IPS-20b (cell line): ENCODE data around the gene CRTAP.
"Not testable (repeated sequence)": the region's sequence is repeated elsewhere in the genome, so short reads cannot be mapped to it uniquely, and the experiment has no call there.

Experiments
- H3K27ac ChIP-seq: one replicate; pipeline ENCODE4 v1.5.1; 2013; ENCODE audit warnings: low read length
- H3K27me3 ChIP-seq: 2 replicates; pipeline ENCODE4 v1.6.1; 2013; ENCODE audit warnings: mild to moderate bottlenecking, low read length, inconsistent platforms; ENCODE audit not compliant: insufficient read depth
- H3K36me3 ChIP-seq: 2 replicates; pipeline ENCODE4 v1.6.1; 2013; ENCODE audit warnings: low read depth, mild to moderate bottlenecking, inconsistent platforms, low read length, moderate library complexity; ENCODE audit not compliant: insufficient read depth
- H3K4me1 ChIP-seq: 2 replicates; pipeline ENCODE4 v1.6.1; 2013; ENCODE audit warnings: mild to moderate bottlenecking, control low read depth, inconsistent platforms, low read length, moderate library complexity; ENCODE audit not compliant: insufficient read depth
- H3K4me3 ChIP-seq: 2 replicates; pipeline ENCODE4 v1.5.1; 2013; ENCODE audit warnings: mild to moderate bottlenecking, low read length, inconsistent platforms
- H3K9ac ChIP-seq: 2 replicates; pipeline ENCODE4 v1.6.1; 2013; ENCODE audit warnings: low read depth, mild to moderate bottlenecking, inconsistent platforms, low read length, moderate library complexity
- H3K9me3 ChIP-seq: 2 replicates; pipeline ENCODE4 v1.6.1; 2013; ENCODE audit warnings: mild to moderate bottlenecking, low read depth, low read length, inconsistent platforms; ENCODE audit not compliant: insufficient read depth

The CRTAP gene

DNA sequence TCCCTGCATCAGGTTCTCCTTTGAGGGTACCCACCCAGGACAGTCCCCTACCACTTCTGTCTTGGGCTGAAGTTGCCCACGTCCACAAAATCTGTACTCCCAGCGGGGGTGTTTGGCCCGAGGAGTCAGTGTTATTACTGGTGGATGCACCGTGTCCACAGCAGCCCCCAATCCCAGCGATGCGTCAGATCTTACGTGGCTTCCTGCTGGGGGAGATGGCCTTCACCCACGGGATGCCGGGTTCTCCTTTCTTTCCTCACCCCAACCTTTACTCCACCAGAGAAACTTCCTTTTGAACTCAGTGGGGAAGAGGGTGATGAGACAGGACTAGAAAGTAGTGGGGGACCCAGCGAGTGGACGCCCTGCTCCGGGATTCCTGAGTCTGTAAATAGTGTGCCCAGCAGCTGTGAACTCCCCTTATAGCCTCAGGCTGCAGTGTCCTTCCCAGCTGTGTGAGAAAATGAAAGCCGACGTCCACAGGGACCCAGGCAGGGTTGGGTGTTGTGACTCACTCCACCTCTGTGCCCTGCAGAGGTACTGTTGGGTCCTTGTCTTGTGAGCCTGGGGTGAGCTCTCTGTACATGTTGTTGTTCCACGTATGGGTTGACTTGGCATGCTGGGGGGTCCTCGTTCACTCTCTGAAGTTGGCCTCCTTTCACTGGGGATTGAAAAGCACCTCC, 31.5 kb downstream of the CRTAP start:
- Histone ChIP-seq H3K27ac (no peak overlapping the region), H3K4me3 (no peak overlapping the region), H3K9me3 (no peaks in the 10 kb centered on the region), H3K4me1 (no peaks in the 10 kb centered on the region), H3K27me3 (no peaks in the 10 kb centered on the region), H3K36me3 (0 out of 2 replicates have a peak, but pooled peaks cover 9% of the 10 kb centered on the region), H3K9ac (no peak overlapping the region)

DNA sequence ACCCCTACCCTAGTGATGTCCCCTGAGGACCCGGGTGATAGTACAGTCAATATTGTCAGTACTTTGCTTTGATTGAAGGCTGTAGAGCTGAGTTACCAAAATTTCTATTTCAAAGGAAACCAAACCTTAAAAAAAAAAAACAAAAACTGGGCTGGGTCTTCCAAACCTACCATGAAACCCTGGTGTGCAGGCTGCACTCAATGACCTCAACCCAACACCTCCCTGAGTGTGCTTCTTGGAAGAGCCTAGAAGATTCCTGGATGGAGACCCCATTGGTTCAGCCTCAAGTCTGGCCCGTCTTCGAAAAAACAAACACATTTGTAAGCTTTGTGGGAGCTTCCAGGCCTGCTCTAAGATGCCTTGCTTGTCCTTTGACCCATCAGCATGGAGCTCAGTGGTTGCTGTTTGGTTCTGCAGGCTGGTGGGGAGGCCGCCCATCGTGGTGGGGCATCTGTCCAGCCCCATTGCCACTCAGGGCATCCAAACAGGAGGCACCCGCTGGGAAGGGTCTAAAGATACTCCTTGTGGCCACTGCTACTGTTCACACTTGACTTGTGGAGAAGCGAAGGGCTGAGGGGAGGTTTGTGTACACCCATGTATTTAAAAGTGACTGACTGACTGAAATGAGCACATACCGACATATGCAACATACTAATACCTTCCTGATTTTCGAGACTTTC, 32.2 kb downstream of the CRTAP start:
- Histone ChIP-seq H3K9ac (no peak overlapping the region), H3K36me3 (0 out of 2 replicates have a peak, but pooled peaks cover 9% of the 10 kb centered on the region), H3K27ac (no peak overlapping the region), H3K4me3 (no peak overlapping the region), H3K27me3 (no peaks in the 10 kb centered on the region), H3K9me3 (no peaks in the 10 kb centered on the region), H3K4me1 (no peaks in the 10 kb centered on the region)

DNA sequence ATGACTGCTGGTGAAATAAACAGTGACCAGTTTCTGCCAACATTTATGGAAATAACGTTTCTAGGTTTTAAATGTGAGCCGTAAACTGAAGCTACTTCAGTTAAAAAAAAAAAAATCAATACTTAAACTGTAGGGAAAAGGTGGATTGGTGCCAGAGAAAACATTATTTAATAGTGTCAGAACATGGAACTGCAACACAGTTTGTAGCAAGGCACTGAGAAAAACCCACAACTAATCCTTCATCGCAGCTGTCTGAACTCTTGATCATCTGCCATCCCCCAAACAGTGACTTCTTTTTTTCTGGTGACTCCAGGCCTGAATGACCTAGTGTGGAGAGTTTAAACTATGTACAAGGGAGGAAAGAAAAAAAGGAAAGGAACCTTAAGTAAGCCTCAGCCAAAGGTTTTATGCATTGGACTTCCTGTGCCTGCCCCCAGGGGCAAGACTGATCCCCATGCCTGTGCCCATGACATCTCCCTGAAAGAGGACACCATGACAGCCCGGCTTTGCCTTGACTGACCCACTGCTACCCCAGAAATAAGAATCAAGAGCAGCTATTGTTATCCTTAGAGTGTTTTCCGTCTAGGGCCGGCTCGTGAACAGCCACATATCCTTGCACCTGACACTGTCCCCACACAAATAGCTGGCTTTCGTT, 33.1 kb downstream of the CRTAP start:
- H3K9ac ChIP-seq = no peak overlapping the region
- no peaks in the 10 kb centered on the region for H3K9me3 ChIP-seq
- no peaks in the 10 kb centered on the region for H3K4me1 ChIP-seq
- no peaks in the 10 kb centered on the region for H3K27me3 ChIP-seq
- no peak overlapping the region for H3K27ac ChIP-seq
- H3K4me3 ChIP-seq = no peak overlapping the region
- 0 out of 2 replicates have a peak, but pooled peaks cover 5% of the 10 kb centered on the region for H3K36me3 ChIP-seq

DNA sequence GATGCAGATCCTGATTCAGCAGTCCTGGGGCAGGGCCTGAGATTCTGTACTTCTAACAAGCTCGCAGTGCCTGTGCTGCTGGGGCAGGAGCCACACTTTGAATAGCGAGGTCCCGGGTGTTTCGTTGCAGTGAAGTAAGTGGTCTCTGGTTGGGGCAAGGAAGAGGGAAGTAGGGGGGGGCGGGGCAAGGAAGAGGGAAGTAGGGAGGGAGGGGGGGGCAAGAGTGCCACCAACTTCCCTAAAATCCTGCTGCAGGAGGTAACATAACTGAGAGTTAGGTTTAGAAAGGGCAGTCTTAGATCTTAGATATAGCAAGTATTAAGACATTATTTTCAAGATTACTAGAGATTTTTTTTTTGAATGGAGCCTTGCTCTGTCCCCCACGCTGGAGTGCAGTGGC, 35.5 kb downstream of the CRTAP start:
- H3K27ac ChIP-seq = no peak overlapping the region
- no peaks in the 10 kb centered on the region for H3K4me1 ChIP-seq
- H3K36me3 ChIP-seq = no peaks in the 10 kb centered on the region
- no peaks in the 10 kb centered on the region for H3K9me3 ChIP-seq
- H3K4me3 ChIP-seq = no peak overlapping the region
- H3K27me3 ChIP-seq = no peaks in the 10 kb centered on the region
- no peak overlapping the region for H3K9ac ChIP-seq

DNA sequence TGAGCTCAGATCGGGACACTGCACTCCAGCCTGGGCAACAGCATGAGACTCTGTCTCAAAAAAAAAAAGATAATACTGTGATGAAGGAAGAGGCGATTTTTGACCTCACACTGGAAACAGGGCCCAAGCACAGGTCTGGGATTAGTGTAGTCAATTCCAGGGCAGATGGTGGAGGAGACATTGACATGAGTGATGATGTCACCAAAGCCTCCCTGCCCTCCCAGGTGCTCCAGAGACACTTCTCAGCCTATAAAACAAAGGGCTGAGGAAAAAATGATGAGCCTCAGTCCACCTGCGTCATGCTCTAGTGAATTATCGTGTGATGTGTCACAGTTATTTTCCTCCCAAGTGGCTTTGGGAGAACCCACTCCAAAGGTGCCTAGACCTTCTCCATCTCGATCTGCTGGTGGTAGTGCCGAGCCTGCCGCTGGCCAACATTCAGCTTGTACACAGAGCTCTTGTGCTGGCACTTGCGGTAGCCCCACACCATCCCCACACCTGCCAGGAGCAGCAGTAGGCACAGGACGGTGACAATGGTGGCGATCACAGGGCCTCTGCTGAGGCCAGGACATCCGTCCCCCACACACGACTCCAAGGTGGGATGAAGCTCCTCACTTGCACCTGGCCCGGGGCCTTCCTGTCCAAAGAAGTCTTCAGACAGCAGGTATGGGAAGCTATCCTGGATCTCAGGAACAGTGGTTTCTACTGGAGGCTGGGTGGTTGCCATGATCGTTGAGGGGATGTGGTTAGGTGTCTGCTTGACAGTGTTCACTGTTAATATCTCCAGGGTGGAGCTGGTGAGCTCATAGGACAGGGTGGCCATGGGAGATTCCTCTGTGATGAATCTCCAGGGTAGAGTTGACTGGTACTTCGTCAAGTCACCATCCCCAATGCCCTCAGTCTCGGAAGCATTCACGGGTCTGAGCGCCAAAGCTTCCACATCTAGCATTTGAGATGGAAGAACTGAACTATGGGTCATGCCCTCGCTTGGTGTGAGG, 38.8 kb downstream of the CRTAP start:
- Histone ChIP-seq H3K9ac (no peak overlapping the region), H3K4me1 (no peaks in the 10 kb centered on the region), H3K4me3 (no peak overlapping the region), H3K27me3 (no peaks in the 10 kb centered on the region), H3K36me3 (no peaks in the 10 kb centered on the region), H3K9me3 (no peaks in the 10 kb centered on the region), H3K27ac (no peak overlapping the region)

DNA sequence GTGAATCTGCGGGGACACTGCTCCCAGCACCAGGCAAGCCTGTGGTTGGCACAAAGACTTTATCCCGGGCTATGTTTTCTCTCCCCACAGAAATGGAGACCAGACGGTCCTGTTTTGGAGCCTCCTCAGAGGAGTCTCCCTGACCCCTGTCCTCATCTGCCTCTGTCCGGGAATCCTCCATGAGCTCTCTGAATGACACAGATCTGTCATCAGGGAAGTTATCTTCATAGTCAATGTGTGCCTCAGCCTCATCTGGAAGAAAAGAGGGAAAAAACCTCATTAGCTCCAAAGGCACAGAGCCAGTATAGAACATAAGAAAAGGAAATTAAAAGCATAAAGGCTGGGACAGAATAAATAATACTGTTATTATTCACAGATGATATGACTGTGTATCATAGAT, 40.0 kb downstream of the CRTAP start:
- no peaks in the 10 kb centered on the region for H3K36me3 ChIP-seq
- H3K9me3 ChIP-seq = no peaks in the 10 kb centered on the region
- no peak overlapping the region for H3K9ac ChIP-seq
- no peak overlapping the region for H3K27ac ChIP-seq
- no peaks in the 10 kb centered on the region for H3K27me3 ChIP-seq
- no peaks in the 10 kb centered on the region for H3K4me1 ChIP-seq
- H3K4me3 ChIP-seq = no peak overlapping the region

DNA sequence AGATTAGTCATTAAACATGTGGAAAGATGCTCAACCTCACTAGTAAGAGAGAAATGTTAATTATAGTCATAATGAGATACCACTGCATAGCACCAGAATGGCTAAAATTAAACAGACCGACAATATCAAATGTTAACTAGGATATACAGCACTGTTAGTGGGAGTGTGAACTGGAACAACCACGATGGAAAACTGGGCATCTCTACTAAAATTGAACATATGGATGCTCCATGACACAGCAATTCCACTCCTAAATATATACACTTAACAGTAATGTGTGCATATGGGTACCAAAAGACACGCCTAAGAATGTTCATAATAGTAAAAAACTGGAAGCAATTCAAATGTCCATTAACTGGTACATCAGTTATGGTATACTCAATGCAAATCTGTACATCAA, 41.5 kb downstream of the CRTAP start:
- Histone ChIP-seq H3K4me1 (no peaks in the 10 kb centered on the region), H3K4me3 (no peak overlapping the region), H3K9me3 (no peaks in the 10 kb centered on the region), H3K36me3 (no peaks in the 10 kb centered on the region), H3K27me3 (no peaks in the 10 kb centered on the region), H3K9ac (no peak overlapping the region), H3K27ac (no peak overlapping the region)

DNA sequence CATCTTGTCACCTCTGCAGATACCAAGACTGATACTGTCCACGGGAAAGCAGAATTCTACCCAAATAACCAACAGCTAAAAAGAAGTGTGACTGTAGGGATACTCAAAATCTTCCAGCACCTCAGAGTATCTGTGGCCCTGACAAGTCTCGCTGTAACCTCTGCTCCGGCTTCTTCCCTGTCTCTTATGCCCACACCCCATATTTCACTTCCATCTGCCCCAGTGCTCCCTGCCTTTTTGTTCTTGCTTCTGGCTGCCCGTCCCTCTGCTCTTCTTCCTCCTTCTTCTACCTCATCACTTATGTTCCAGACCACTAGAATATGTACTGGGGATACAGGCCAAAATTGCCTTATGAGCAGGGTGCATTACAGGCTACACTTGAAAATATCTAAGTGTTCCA, 45.4 kb downstream of the CRTAP start:
- Histone ChIP-seq H3K9me3 (no peaks in the 10 kb centered on the region), H3K27ac (no peak overlapping the region), H3K9ac (no peak overlapping the region), H3K4me3 (no peak overlapping the region), H3K4me1 (no peaks in the 10 kb centered on the region), H3K27me3 (no peaks in the 10 kb centered on the region), H3K36me3 (no peaks in the 10 kb centered on the region)

DNA sequence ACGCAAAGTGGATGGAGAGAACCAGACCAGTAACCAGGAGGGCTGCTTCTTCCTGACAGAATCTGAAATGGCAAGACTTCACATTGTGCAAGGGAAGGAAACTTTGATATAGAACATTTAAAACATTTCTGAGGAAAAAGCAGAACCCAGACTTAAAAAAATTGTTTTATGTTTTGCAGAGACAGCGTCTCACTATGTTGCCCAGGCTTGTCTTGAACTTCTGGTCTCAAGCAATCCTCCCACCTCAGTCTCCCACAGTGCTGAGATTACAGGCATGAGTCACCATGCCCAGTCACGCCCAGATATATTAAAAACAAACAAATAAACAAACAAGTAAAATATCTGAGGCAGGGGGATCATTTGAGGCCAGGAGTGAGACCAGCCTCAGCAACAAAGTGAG, 46.2 kb downstream of the CRTAP start:
- Histone ChIP-seq H3K27ac (no peak overlapping the region), H3K9ac (no peak overlapping the region), H3K4me1 (no peaks in the 10 kb centered on the region), H3K27me3 (no peaks in the 10 kb centered on the region), H3K4me3 (no peak overlapping the region), H3K9me3 (no peaks in the 10 kb centered on the region), H3K36me3 (no peaks in the 10 kb centered on the region)

DNA sequence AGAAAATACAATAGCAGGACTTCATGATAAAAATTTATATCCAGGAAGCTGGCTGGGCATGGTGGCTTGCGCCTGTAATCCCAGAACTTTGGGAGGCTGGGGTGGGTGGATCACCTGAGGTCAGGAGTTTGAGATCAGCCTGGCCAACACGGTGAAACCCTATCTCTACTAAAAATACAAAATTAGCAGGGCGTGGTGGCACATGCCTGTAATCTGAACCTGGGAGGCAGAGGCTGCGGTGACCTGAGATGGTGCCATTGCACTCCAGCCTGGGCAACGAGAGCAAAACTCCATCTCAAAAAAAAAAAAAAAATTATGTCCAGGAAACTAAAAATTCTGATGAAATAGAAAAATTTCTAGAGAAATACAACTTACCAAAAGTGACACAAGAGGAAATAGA, 48.8 kb downstream of the CRTAP start:
- not testable (repeated sequence) for H3K27ac ChIP-seq, H3K36me3 ChIP-seq, H3K4me3 ChIP-seq, H3K9ac ChIP-seq, H3K27me3 ChIP-seq, H3K9me3 ChIP-seq, H3K4me1 ChIP-seq

DNA sequence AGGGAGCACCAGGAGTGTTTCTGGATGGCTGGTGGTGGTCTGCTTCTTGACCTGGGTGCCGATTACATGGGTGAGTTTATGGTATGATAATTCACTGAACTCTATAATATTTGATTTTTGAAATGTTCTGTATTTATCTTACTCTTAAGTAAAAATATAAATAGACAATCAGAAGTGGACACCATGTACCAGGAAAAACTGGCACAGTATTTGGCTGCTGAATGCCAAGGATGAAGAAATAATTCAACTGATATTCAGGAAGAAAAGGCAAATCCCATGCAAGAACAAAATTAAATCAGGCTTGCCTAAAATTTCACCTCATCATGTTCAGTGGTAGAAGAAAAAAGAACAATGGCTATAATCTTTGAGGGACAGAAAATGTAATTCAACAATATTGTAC, 51.6 kb downstream of the CRTAP start:
- no peaks in the 10 kb centered on the region for H3K9me3 ChIP-seq
- no peak overlapping the region for H3K9ac ChIP-seq
- no peaks in the 10 kb centered on the region for H3K4me1 ChIP-seq
- no peaks in the 10 kb centered on the region for H3K27me3 ChIP-seq
- H3K4me3 ChIP-seq = no peak overlapping the region
- H3K36me3 ChIP-seq = no peaks in the 10 kb centered on the region
- no peak overlapping the region for H3K27ac ChIP-seq
